GM21367 (cell line): ENCODE results near the gene LRFN2.

ENCODE experiments used
- ATAC-seq: cut with Tn5 transposase; IDR thresholded peaks from one replicate; pipeline ENCODE4 v1.9.1; 2021; ENCODE audit not compliant: unreplicated experiment

LRFN2 gene

DNA sequence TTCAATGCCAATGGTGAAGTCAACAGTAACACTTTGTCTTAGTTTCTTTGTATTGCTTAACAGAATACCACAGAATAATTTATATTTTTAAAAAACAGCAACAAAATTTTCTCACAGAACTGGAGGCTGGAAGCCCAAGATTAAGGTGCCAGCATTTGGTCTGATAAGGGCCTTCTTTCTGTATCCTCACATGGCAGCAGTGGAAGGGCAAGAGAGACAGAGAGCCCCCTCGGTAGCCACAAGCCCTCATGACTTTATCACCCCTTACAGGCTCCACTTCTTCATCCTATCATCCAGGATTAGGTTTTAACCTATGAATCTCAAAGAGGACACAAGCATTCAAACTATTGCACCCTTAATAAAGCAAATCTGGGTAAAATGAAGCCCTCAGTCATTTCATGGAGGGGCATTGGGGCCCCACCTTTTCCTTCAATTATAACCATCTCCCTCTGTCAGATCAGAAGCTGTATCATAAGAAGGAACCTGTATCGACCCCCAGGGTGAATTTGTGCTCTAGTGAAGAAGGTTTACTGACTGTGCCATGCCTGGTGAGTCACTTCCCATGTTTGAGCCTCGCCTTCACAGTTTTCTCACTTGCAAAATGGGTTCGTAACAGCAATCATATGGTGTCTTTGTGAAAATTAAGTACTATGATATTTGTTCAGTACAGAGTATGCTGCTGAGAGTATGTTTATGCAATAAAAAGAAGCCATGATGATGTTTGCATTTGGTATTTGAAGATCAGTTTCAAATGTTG, 178.2 kb downstream of the LRFN2 start:
- ATAC-seq: no peak

DNA sequence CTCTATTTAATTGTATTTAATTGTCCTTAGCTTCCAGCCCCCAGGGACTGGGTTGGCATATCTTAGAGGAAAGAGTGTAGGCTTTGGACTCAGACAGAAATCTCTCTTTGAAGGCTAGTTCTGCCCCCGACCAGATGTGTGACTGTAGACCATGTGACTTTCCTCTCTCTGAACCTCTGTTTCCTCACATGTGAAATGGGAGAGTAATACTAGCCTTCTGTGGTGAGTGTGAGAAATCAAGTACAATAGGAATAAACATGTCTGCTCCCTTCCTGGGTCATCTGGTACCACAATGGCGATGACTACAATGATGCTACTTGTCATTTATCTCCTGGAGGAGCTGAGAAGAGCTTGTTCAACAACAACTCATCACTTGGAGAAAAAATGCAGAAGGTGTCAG, 179.9 kb downstream of the LRFN2 start:
- no peak for ATAC-seq

DNA sequence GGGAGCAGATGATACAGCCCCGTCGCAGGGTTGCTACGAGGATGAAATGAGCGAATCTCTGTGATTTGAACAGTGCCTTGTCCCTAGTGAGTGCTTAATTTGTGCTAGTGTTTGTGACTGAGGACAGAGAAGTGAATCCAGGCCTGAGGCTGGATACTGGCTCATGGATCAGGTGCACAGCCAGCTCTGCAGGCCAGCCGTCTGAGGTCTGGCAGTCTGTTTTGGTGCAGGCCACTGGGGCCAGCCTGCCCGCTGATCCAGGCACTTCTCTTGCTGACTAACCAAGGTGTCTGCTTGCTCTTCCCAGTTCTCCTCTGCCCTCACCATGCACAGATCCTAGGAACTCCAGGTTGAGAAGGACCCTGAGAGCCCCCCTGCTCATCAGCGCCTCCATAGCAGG, 181.0 kb downstream of the LRFN2 start:
- ATAC-seq: no peak

DNA sequence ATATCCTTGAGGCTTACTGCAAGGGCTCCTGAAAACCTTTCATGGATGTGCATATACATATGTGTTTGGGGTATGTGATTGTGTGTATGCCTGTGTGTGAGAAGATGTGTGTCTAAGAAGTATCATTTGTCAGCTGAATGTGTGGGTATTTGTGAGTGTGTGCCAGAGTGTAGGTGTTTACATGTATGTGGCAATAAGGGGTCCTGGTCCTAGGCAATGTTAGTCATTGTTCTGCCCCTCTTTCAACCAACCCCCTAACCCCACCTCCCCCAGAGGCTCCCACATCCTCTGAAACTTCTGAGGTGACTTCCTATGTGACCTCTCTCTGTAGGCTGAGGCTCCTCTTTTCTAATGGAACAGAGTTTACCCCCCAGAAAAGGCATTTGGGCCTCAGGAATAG, 186.4 kb downstream of the LRFN2 start:
- ATAC-seq: no peak

DNA sequence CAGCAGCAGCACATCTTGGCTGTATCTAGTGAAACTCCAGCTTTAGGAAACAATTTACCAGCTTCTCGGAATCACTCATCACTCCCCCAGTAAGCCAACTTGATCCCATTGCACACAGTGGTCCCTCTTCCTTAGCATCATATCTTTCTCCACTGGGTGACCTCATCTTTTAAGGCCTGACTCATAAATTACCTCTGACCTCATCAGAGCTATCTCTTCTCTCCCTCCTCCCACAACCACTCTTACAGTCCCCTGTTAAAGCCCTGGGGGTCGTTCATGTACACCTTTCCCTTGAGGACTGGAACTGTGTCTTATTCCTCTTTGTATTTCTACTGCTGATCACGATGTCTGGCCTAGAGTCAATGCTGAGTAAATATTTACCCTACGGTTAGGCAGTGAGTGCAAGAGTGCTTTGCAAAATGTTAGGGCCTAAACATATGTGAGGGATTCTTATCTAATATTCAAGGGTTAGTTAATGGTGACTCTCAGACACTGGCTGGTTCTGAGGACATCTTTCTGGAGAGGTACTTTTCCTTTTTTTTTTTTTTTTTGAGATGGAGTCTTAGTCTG, 187.2 kb downstream of the LRFN2 start:
- no peak for ATAC-seq

DNA sequence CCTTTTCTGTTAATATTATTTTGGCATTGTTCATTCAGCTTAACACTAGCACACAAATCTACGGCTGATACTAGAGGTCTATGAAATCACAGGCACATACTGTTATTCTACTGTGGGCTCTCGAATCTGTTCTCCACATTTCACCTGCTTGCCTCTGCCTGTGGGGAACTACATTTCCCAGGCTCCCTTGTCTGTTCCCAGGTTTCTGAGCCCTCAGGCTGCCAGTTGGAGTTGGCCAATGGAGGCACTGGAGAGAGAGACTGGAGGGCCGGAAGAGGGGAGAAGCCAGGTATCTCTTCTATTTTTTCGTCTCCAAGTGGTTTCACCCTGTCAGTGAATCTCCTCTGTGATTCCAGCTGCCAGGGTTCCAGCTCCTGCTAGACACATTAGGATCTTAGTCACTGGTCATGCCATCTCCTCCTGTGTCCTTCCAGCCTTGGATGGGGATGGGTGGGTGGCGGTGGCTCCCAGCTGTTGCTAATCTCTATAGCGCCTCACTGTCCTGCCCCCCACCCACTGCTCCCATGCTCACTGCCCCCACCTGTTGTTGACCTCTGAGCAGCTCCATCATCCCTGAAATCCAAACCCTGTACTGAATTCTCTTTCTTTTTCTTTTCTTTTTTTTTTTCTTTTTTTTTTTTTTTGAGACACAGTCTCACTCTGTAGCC, 188.2 kb downstream of the LRFN2 start:
- ATAC-seq: no peak

DNA sequence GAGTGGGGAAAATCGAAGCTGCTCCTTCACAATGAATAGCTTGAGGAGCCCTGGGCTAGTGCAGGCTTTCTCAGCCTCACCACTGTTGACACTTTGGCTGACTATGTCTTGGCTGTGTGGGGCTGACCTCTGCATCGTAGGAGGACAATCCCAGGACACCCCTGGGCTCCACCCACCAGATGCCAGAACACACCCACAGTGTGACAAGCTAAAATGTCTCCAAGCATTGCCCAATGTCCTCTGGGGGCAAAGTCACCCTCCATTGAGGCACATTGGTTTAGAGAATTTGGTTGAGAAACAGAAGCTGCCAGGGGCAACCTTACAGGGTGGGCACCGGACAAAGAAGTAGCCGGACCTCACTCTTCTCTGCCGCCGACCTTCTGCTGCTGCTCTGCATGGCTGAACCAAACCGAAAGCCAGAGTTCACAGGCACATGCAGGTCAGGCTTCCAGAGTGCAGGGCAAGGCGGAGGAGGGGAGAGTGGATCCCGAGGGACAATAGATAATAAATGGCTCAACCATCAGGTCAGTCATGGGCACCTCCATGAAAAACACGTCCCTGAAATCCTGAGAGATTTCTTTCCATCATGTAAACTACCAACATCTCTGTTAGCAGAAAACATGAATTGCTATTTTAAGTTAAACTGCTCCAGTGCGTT, 189.0 kb downstream of the LRFN2 start:
- no peak for ATAC-seq

DNA sequence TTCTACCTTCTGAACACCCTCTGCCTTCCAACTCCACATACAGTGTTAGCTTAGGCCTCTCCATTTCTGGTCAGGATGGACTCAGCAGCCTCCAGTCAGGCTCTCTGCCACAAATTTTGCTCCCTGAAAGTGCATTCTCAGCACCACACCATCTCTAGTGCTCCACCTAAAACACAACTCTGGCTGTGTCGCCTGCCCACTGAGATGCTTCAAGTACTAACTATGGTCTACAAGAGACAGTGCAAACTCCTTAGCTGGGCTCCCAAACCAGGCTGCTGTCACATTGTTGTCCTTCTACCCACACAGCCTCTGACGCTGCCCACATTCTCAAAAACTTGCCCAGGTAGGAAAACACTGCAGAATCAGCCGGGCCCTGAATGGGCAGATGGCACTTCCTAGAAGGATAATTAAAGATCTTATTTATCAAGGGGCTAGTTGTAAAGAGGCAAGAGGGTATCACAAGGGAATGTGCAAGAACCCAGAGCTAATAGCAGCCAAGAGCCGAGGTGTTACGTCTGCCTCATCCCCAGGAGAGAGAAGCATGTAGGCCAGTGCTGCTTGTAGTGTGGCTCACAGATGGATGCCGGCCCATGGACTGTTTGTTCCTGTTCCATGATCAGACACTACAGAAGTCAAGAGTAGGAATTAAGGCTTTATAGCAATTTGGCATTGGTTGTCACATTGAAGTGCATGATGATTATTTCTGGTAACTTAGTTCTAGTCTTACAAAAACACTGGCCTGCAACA, 189.7 kb downstream of the LRFN2 start:
- no peak for ATAC-seq

DNA sequence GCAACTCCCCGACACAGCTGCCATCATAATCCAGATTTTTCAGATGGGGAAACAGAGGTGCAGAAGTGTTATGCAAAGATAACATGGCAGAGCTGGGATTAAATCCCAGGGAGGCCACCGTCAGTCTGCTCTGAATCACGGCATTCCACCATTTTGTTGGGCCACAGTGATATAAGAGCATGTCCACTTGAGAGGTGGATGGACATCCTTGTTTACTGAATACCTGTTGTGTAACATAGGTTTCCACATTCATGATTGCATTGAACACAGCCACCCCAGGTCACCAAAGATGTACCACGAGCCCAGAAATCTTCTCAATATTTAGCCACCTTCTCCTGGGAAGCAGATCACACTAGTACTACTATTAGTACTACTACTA, 191.5 kb downstream of the LRFN2 start:
- no peak for ATAC-seq

DNA sequence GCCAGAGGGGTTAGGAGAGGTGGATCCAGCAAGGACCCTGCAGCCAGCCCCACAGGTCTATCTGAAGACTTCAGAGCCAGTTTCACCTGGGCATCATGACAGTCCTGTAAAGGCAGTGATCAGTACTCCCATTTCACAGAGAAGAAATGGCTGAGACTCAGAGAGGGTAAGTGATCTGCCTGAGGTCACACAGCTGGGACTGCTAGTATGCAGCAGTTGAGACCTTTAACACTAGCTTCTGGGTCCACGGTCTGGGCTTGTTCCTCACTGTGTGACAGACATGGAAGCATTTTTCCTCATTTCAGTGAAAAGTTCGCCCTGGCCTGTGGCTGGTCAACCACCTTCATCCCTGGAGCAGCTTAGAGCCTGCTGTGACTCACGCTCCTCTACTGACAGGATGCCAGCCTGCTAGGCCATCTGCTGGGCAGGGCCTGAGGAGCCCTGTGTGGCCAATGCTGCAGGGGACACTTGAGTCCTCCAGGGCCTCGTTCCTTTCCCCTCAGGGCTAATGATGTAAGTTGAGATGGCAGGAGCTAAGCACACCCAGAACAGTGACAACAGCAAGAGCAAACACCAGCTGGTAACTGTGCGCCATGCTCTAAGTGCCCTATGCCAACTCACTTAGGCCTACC, 192.0 kb downstream of the LRFN2 start:
- no peak for ATAC-seq

DNA sequence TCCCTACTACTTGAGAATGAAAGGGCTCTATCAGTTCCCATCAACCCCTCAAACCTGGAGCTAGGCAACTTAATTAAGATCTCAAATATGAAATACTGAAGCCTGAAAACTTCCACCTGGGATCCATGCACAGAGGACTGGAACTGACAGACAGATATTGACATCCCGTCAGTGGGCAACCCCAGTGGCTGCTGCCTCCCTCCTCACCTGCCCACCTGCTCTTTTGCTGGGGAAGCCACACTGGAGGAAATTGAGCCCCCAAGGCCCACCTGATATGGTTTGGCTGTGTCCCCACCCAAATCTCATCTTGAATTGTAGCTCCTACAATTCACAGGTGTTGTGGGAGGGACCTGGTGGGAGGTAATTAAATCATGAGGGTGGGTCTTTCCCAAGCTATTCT, 192.8 kb downstream of the LRFN2 start:
- no peak for ATAC-seq

DNA sequence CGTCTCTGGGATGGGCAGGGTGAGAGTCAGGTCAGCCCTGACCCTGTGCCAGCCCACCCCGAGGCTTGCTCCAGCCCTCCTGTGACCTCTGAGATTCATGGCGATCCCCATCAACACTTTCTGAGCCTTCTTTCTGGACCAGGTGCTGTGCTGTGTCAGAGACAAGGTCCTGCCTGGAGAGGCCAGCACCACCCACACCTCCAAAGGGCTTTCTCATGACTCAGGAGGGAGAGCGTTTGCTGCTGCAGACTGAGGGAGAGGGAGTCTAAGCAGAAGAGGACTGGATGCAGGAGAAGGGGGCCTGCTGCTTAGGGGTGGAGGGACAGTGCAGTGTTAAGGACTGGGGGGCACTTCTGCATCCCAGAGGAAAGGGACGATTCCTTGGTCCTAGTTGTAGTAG, 193.5 kb downstream of the LRFN2 start:
- ATAC-seq: no peak

DNA sequence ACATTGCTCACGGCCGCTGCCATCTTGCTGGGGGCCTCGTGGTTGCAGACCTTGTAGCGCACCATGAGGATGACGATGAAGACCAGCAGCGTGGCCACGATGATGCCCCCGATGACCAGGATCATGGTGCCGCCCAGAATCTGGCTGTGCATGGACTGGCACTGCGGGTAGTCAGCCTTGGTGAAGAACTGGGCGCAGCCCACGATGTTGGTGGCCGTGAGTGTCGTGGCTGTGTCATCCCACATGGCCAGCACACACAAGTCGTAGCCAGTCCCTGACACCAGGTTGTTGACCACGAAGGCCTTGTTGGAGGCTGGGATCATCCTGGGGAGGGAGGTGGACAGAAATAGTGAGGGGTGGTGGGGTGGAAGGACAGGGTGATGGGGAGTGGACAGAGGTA, 194.6 kb downstream of the LRFN2 start:
- no peak for ATAC-seq

DNA sequence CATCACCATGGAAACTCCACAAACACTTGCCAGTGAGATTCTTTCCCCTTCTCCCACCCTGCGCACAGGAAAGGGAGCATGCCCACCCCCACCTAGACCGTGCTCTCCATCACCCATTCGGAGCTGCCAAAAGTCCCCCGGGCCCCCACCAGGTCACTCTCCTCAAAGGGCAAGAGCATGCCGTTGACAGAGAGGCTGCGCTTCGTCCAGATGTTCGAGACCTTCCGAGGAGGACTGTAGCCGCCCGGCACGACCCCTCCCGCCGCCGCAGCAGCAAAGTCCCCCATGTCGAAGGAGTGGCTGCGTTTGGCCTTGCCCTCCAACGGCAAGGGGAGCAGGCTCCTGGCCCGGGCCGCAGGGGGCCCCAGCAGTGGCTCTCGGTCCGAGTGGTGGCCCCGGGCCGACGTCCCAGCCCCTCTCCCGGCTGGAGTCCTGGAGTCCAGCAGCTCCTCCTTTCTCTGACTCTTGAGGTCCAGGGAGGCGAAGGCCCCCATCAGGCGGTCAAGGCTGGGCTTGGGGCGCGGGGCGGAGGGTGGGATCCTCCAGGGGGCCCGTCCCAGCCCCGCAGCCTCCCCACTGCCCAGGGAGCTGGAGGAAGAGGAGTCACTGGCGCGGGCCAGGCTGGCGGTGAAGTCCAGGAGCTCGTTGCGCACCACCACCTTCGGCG, 195.2 kb downstream of the LRFN2 start:
- no peak for ATAC-seq

DNA sequence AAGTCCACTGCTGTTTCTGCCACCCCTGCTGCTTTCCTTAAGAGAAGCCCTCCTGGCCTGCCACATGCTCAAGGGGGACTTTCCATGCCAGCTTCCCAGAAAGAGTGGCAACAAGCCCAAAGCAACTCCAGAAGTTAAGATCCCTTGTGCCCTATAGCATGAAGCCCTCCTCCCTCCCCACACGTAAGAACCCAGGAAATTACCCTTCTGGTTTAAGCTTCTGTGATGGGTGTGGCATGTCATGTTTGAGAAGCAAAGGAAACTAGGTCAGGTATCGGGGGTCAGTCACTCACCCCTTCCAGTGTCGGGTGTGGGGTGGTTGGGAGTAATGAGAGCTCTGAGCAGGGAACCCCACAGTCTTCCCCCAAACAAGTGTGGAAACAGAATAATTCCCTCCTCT, 196.1 kb downstream of the LRFN2 start:
- ATAC-seq: no peak

DNA sequence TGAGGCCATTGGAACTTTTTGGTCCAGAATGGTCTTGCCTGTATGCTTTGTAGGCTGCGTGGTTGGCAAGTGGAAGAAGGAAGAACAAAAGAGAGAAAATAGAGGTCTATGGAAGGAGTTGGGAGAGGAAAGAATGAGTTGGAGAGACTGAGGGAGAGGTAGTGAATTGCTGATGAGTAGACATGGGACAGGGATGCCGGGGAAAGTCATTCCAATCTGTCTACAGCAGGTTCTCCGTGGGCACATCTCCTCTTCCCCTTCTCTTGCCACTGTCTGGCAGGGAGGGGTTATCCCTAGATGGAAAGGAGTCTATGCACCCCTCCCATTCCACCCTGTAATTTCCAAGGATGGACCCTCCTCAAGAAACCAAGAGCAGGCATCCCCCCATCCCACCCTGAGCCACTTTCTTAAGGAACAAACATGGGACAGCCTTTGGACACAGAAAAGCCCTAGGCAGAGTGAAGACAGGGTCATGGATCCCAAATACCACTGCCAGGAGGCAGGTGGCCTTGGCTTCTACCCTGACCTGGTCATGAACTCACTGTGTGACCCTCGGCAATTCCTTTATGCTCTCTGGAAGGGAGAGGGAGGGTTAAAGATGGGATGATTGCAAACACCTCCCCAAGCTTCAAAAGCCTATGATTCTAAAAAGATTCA, 196.9 kb downstream of the LRFN2 start:
- ATAC-seq: no peak

DNA sequence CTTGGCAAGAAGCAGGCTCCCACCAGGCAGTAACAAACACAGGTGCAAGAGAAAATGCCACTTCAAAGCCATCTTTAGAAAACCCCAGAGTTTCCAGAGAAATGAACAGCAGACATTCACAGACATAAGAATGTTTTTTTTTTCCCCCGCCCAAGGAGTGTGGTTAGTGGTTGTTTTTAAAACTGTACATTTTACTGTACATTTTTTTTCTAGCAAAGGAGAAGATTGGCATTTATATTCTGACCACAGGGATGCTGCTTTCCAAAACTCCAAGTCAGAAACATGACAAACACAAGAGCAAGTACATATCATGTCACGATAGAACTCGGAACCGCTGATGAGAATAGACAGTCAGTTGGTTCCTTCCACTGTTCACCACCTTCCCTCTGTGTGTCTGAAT, 197.9 kb downstream of the LRFN2 start:
- no peak for ATAC-seq

DNA sequence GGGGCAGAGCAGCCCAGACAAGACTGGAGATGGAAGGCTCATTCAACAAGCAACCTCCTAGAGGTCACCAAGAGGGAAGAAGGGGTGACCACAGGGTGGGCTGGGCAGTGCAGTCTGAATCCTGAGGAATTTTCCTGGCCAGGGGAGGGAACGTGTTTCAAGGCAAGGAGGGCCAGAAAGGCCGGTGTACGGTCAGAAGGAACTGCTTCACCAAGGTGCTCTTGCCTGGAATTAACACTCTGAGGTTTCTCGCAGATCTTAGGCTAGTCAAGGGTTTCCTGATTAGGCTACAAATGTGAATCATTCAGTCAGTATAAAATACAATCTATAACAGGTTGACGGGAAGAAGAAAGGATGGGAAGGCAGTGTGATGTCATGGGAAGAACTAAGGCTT, 199.3 kb downstream of the LRFN2 start:
- no peak for ATAC-seq

DNA sequence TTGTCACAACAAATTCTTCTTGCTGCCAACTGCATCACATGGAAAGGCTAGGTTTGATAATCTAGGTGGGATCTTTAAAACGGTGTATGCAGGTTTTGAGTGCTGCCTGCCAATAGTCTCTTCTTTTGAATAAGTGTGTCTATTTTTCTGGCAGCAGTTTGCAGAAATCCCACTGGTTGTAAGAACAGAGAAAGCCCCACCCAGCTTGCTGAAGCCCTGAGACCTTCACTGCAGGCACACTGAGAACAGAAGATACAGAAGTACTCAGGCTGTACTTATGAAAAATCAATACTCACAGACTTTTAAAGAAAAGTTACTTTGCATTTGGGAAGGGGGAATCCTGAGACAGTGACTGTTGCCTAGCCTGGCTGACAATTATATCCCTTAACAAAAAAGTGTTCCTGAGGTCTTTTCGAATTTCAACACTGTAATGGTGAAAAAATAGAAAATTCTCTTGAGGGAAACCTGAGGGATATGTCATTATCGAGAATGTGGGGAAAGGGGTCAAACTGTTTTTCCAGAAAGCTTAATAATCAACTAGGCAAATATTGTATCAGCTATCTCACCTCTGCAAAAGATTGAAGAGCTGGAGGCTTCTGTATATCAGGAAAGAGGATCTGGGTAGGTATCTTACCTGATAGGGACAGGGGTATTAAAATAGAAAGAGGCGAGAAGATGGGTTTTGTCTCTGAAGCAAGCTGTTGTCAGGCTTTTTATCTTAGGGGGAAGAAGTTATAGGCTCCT, 199.9 kb downstream of the LRFN2 start:
- no peak for ATAC-seq
